Ovary (tissue), 1 donor: ENCODE measurements around the gene FBXW8.

Experiments
- EP300 ChIP-seq: sonication (generic); formaldehyde crosslinking; IDR thresholded peaks from one replicate; pipeline ENCODE4 v1.6.1; 2017; ENCODE audit warnings: antibody characterized with exemption
- POLR2A ChIP-seq: fragments of 450-650 bp; IDR thresholded peaks from one replicate; pipeline ENCODE4 v1.6.1; 2017; ENCODE audit warnings: antibody characterized with exemption, mild to moderate bottlenecking, moderate library complexity

DNA sequence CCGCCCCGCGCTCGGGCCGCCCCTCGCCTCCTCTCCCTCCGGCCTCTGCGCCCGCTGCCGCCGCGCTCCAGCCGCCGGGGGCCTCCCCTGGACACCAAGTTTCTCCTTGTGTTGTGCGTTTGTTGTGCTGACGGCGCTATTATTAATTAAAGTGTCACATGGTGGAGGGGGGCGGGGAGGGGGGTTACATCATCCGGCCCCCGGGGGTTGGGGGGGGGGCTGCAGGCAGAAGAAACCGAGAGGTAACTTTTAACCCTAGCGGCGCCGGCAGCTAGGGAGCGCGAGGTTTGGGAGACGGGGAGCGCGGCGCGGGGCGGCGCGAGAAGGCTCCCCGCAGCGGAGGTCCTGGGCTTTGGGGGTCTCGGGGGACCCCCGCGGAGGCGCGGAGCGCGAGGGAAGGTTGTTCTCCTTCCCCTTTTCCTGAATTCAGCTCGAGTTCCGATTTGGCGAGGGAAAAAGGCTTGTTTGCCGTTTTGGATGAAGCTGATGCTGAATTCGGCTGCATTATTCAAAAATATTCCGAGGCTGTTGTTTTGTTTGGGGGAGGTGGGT is 29.3 kb upstream of the FBXW8 start, which contains the start of gene HRK:
- TF ChIP-seq POLR2A (no peak), EP300 (no peak)
